Endothelial cell (in vitro differentiated cells): ENCODE measurements around the gene C1QTNF8. TPM values are rescaled to one million over a fixed set of nuclear protein-coding genes. Genes with fewer than 3 reads are reported as not detected.

Experiments used
- DNase-seq: peaks from one replicate; pipeline ENCODE4 v3.0.0; 2021; ENCODE audit warnings: low spot score
- H3K27ac Mint-ChIP-seq: one replicate; pipeline ENCODE4 v1.8.0; 2021; ENCODE audit warnings: mixed read lengths, inconsistent platforms; ENCODE audit not compliant: unreplicated experiment
- H3K27me3 Mint-ChIP-seq: one replicate; pipeline ENCODE4 v1.8.0; 2021; ENCODE audit warnings: mild to moderate bottlenecking, moderate library complexity, mixed read lengths, inconsistent platforms; ENCODE audit not compliant: unreplicated experiment
- H3K36me3 Mint-ChIP-seq: one replicate; pipeline ENCODE4 v1.8.0; 2021; ENCODE audit warnings: mild to moderate bottlenecking, low read depth, mixed read lengths, inconsistent platforms; ENCODE audit not compliant: unreplicated experiment
- H3K4me1 Mint-ChIP-seq: one replicate; pipeline ENCODE4 v1.8.0; 2021; ENCODE audit warnings: mild to moderate bottlenecking, mixed read lengths, inconsistent platforms; ENCODE audit not compliant: unreplicated experiment
- H3K4me3 Mint-ChIP-seq: one replicate; pipeline ENCODE4 v1.8.0; 2021; ENCODE audit warnings: mild to moderate bottlenecking, mixed read lengths, inconsistent platforms; ENCODE audit not compliant: unreplicated experiment
- H3K9me3 Mint-ChIP-seq: one replicate; pipeline ENCODE4 v1.8.0; 2021; ENCODE audit warnings: mixed read lengths, inconsistent platforms; ENCODE audit not compliant: unreplicated experiment
- CTCF ChIP-seq: fragments of 200-600 bp; sonication (generic); IDR thresholded peaks from one replicate; pipeline ENCODE4 v1.5.0; 2021; ENCODE audit warnings: antibody characterized with exemption; ENCODE audit not compliant: unreplicated experiment
- total RNA-seq: library from RNA; stranded (reverse); fragmentation: NEBNext Ultra II Directional; extraction: Animal tissue kit (Norgen Biotek cat#: 25700); gene quantifications from one replicate; pipeline ENCODE4 v1.2.1, GENCODE V29; 2021; ENCODE audit not compliant: unreplicated experiment

The C1QTNF8 gene
- total RNA-seq, 1 donor from 2014 or later = not detected

GRCh38 chr16:1124291-1124690 lies 28.2 kb upstream of the C1QTNF8 start:
- Mint-ChIP-seq H3K9me3 (no peaks in the 10 kb centered on the region), H3K27ac (no peak overlapping the region), H3K36me3 (no peaks in the 10 kb centered on the region), H3K27me3 (peaks cover 2% of the 10 kb centered on the region), H3K4me3 (no peak overlapping the region), H3K4me1 (no peaks in the 10 kb centered on the region)
- no peak for DNase-seq
- no peak for TF ChIP-seq CTCF

GRCh38 chr16:1123525-1124230 lies 27.6 kb upstream of the C1QTNF8 start:
- Mint-ChIP-seq H3K4me1 (no peaks in the 10 kb centered on the region), H3K36me3 (no peaks in the 10 kb centered on the region), H3K9me3 (no peaks in the 10 kb centered on the region), H3K27me3 (peaks cover 2% of the 10 kb centered on the region), H3K27ac (no peak overlapping the region), H3K4me3 (no peak overlapping the region)
- TF ChIP-seq CTCF = no peak
- no peak for DNase-seq

GRCh38 chr16:1122398-1122765 lies 26.3 kb upstream of the C1QTNF8 start:
- H3K27ac Mint-ChIP-seq = no peak overlapping the region
- TF ChIP-seq CTCF = no peak
- H3K9me3 Mint-ChIP-seq = no peaks in the 10 kb centered on the region
- H3K27me3 Mint-ChIP-seq = peaks cover 2% of the 10 kb centered on the region
- DNase-seq = no peak
- no peak overlapping the region for H3K4me3 Mint-ChIP-seq
- H3K4me1 Mint-ChIP-seq = no peaks in the 10 kb centered on the region
- H3K36me3 Mint-ChIP-seq = no peaks in the 10 kb centered on the region

GRCh38 chr16:1121601-1122397 lies 25.8 kb upstream of the C1QTNF8 start:
- H3K4me3 Mint-ChIP-seq = no peak overlapping the region
- TF ChIP-seq CTCF = no peak
- no peak overlapping the region for H3K27ac Mint-ChIP-seq
- H3K27me3 Mint-ChIP-seq = peaks cover 2% of the 10 kb centered on the region
- H3K36me3 Mint-ChIP-seq = no peaks in the 10 kb centered on the region
- DNase-seq = no peak
- no peaks in the 10 kb centered on the region for H3K4me1 Mint-ChIP-seq
- no peaks in the 10 kb centered on the region for H3K9me3 Mint-ChIP-seq

- H3K9me3 Mint-ChIP-seq = no peaks in the 10 kb centered on the region
- TF ChIP-seq CTCF = no peak
- no peaks in the 10 kb centered on the region for H3K36me3 Mint-ChIP-seq
- H3K4me1 Mint-ChIP-seq = no peaks in the 10 kb centered on the region
- no peak overlapping the region for H3K4me3 Mint-ChIP-seq
- DNase-seq = no peak
- H3K27me3 Mint-ChIP-seq = peaks cover 2% of the 10 kb centered on the region
- no peak overlapping the region for H3K27ac Mint-ChIP-seq
Observed at GRCh38 chr16:1121009-1121408, 25.0 kb upstream of the C1QTNF8 start.
